Bone marrow (tissue), 2 donors: ENCODE results near the gene ERI3.
A peak's percentile ranks its signal among the peaks of the same experiment; 100 is the strongest.

Experiments used
- DNase-seq, 2 donors: peaks; one replicate each; lab custom pipeline; 2025; lab: John Stamatoyannopoulos, UW

ERI3 gene

DNA sequence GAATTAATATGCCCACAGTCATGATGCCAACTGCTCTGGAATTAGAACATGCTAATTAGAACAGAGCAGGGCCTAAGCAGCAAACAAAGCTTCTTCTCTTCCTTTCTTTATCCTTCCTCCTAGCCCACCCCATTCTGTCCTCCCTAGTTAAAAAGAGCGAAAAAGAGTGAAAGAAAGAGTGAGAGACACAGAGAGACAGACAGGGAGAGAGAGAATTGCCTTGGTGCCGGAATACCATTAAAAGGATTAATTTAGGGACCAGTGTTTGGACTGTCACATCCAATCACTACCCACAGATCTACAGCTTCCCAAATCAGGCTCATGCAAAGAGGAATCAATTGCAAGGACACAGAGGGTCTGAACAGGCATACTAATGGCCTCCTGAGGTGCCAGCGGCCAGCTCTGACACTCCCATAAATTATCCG, 7.0 kb downstream of the ERI3 start:
- DNase-seq: no peak

DNA sequence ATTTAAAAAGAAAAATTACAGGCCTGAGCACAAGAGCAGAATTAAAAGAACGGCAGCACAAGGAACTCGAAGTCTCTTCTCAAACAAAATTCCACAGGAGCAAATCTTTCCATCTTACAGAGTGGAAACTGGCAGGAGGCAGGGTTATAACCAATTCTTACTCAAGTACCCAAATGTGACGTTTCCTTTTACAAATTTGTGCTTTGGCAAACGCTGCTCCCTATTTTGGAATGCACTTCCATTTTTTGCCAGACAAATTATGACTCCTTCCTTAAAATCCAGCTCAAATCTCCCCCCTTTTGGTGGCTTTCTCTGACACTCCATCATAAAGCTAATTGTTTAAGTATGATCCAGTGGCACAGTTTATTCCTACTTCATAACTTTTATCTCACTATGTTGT, 7.8 kb downstream of the ERI3 start:
- no peak for DNase-seq

GRCh38 chr1:44346878-44347277, 8.2 kb downstream of the ERI3 start:
- DNase-seq: no peak

- no peak for DNase-seq
Observed at GRCh38 chr1:44346184-44346583, 8.9 kb downstream of the ERI3 start.

DNA sequence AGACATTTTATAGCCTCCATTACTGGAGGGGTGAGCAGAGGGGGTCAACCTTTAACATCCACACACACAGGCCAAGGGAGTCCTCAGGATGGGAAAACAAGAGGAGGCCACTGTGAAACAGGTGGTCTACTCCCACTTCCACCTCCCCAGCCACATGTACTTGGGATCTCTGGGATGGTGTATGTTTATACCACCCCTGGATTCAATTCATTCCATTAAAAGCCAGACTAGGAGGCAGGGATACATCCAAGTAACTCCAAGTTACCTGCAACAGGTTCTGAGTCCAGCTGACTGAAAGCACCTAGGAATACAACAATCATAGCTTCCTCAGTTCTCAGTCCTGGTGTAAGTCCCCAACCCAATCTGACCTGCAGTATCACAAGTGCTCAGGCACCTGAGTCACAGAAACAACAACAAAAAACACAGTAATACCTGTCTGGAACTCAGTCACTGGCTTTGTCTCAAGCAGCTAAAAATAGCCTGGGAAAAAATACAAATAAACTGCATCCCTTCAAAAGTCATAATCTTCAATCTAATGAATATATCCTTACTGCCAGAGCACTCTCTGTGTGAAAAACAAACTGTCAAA, 9.8 kb downstream of the ERI3 start:
- DNase-seq: no peak

GRCh38 chr1:44339731-44340130, 15.3 kb downstream of the ERI3 start:
- DNase-seq: no peak

- DNase-seq: no peak
Observed at GRCh38 chr1:44338136-44338535, 16.9 kb downstream of the ERI3 start.

- no peak for DNase-seq
Observed at GRCh38 chr1:44336668-44337067, 18.4 kb downstream of the ERI3 start.

GRCh38 chr1:44334968-44335367, 20.1 kb downstream of the ERI3 start:
- DNase-seq: no peak

- DNase-seq: no peak
Observed at GRCh38 chr1:44333376-44333775, 21.7 kb downstream of the ERI3 start.

- no peak for DNase-seq
Observed at GRCh38 chr1:44332505-44332904, 22.6 kb downstream of the ERI3 start.

- DNase-seq: no peak
Observed at GRCh38 chr1:44330935-44331334, 24.1 kb downstream of the ERI3 start.

GRCh38 chr1:44328671-44329416, 26.2 kb downstream of the ERI3 start:
- no peak for DNase-seq

GRCh38 chr1:44327679-44328491, 27.2 kb downstream of the ERI3 start:
- no peak for DNase-seq

DNA sequence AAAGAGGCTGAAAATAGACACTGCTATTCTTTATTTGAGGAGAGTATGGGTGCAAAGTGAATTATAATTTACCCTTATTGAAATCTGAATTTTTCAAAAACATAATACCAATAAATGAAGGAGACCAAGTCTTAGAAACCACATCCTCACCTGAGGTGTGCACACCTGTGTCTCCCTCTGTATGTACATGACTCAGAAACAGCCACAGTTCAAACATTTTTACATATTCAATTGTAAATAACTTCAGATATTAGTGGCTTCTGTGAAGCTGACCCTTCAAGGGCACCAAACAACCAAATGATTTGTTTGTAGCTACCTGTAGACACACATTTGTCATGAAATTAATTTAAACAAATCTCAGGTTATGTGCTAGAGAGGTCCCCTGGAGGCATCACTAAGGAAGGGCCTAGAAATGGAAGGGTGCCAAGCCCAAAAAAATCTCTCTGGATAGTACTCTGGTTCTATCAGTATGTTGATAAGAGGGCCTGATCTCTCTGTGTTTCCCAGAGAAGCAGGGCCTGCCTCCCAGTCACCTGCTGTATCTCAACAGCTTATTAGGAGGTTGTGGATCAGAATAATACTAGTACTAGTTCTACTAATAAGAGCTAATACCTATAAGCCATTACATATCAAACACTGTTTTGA, 28.1 kb downstream of the ERI3 start:
- no peak for DNase-seq

DNA sequence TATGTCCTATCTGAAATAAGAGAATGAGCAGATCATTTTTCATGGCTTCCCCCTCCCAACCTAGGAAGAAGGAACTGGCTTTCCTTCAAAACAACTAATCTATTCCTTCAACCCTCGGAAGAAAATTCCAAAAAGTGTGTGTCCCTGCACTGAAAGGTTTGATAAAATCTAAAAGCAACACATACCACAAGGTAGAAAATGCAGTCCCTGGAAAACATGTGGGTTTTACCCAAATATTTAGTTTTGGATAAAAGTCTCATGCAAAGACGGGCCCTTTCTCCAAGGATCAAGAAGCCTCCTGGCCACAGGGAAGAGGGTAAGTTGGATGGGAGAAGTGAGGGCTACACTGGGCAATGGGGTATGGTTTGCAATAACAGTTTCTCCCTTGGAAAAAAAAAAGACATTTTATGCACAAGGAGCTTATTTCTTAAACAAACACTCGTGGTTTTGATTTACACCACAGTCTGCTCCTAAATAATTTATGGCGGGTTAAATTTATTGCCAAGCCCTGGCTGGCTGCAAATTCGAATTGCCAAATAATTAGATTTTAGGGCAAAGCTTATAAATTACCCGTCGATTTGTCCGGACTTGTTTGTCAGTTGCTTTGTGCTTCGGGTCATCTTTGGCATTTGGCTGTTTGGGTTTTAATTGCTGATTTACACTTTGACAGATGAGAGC, 28.9 kb downstream of the ERI3 start:
- DNase-seq: no peak

- DNase-seq: no peak
Observed at GRCh38 chr1:44323947-44324346, 31.1 kb downstream of the ERI3 start.

- no peak for DNase-seq
Observed at GRCh38 chr1:44322367-44322766, 32.7 kb downstream of the ERI3 start.

DNA sequence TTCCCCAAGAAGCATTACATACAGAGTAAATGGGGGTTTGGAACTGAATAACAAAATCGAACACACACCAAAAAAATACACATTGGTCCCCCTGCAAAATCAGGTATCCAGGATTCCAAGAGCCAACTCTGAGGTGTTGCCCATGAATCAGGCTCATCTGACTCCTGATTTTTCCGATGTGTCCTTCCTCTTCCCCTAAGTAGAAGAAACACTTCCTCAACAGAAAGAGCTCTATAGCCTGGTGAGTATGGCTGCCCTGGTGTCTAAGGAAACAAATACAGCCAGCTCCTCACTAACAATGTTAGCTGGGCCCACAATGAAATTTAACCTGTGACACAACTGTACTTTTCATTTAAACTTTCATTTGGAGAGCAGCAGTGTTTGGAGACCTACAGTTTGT, 33.6 kb downstream of the ERI3 start:
- DNase-seq: no peak

GRCh38 chr1:44318097-44319088, 36.7 kb downstream of the ERI3 start:
- DNase-seq: peak in 1 of 2 donors; percentile 30
